CD14-positive monocyte (primary cell): Measurements from ENCODE around the gene AGPAT3. TPM values are rescaled to one million over a fixed set of nuclear protein-coding genes. Genes with fewer than 3 reads are reported as not detected.

Experiments
- DNase-seq, 3 donors: peaks; one replicate each; pipeline ENCODE4 v3.0.0-alpha.2; 2011 to 2022
- H2AFZ ChIP-seq: 2 replicates; pipeline ENCODE4 v1.6.0; 2012; ENCODE audit warnings: mild to moderate bottlenecking, low read depth, low read length, inconsistent platforms; ENCODE audit not compliant: insufficient read depth, poor library complexity, severe bottlenecking
- H3K27ac ChIP-seq, 2 donors: 1 replicate in 1 of 2; 2 replicates in 1 of 2; pipeline ENCODE4 v1.5.1; 2012 to 2013; ENCODE audit warnings: low read length in 2 of 2, control low read depth in 1 of 2, inconsistent platforms in 1 of 2, low read depth in 1 of 2, mild to moderate bottlenecking in 1 of 2
- H3K27me3 ChIP-seq, 2 donors: one replicate each; pipeline versions ENCODE4 v1.6.0 to v1.6.1; 2011 to 2013; ENCODE audit warnings: low read length in 2 of 2; ENCODE audit not compliant: control insufficient read depth in 2 of 2, insufficient read depth in 2 of 2
- H3K36me3 ChIP-seq, 2 donors: replicated peaks in 1 of 2; 1 replicate in 1 of 2; 2 replicates in 1 of 2; pipeline versions ENCODE4 v1.5.1 to v1.6.1; 2012 to 2013; ENCODE audit warnings: low read length in 2 of 2, control low read depth in 1 of 2, inconsistent platforms in 1 of 2, mild to moderate bottlenecking in 1 of 2; ENCODE audit not compliant: insufficient read depth in 2 of 2, control insufficient read depth in 1 of 2
- H3K4me1 ChIP-seq, 2 donors: 1 replicate in 1 of 2; 2 replicates in 1 of 2; pipeline versions ENCODE4 v1.5.1 to v1.6.1; 2012 to 2013; ENCODE audit warnings: low read length in 2 of 2, control low read depth in 1 of 2, inconsistent platforms in 1 of 2, mild to moderate bottlenecking in 1 of 2, moderate library complexity in 1 of 2; ENCODE audit not compliant: insufficient read depth in 2 of 2, control insufficient read depth in 1 of 2
- H3K4me2 ChIP-seq: replicated peaks from 2 replicates; pipeline ENCODE3; 2012; ENCODE audit warnings: low read length, moderate library complexity, mild to moderate bottlenecking; ENCODE audit not compliant: poor library complexity, severe bottlenecking; ENCODE audit errors: extremely low read depth
- H3K4me3 ChIP-seq, 3 experiments: fragments of 200-600 bp in 1 of 3; sonication (generic) in 1 of 3; replicated peaks in 1 of 3; 1 replicate in 2 of 3; 2 replicates in 1 of 3; pipeline ENCODE4 v1.5.1; 2011 to 2013; ENCODE audit warnings: low read length in 3 of 3, mild to moderate bottlenecking in 3 of 3, control low read depth in 2 of 3, low read depth in 2 of 3, inconsistent platforms in 1 of 3, moderate library complexity in 1 of 3
- H3K79me2 ChIP-seq: 2 replicates; pipeline ENCODE4 v1.6.0; 2012; ENCODE audit warnings: mild to moderate bottlenecking, control low read depth, inconsistent platforms, low read length, moderate library complexity; ENCODE audit not compliant: insufficient read depth
- H3K9ac ChIP-seq: 2 replicates; pipeline ENCODE4 v1.6.0; 2017; ENCODE audit warnings: low read length, mild to moderate bottlenecking; ENCODE audit not compliant: insufficient read depth, poor library complexity, severe bottlenecking
- H3K9me3 ChIP-seq, 2 donors: replicated peaks in 1 of 2; 1 replicate in 1 of 2; 2 replicates in 1 of 2; pipeline versions ENCODE4 v1.5.1 to v1.6.1; 2012 to 2013; ENCODE audit warnings: low read length in 2 of 2, control low read depth in 1 of 2; ENCODE audit not compliant: control insufficient read depth in 1 of 2, insufficient read depth in 1 of 2
- H4K20me1 ChIP-seq: 2 replicates; pipeline ENCODE4 v1.6.0; 2012; ENCODE audit warnings: mild to moderate bottlenecking, low read length, control low read depth, moderate library complexity; ENCODE audit not compliant: insufficient read depth
- H3K27ac Mint-ChIP-seq, 7 donors: one replicate each; pipeline ENCODE4 v1.8.0; 2020; ENCODE audit warnings: mild to moderate bottlenecking in 7 of 7, mixed read lengths in 7 of 7, moderate library complexity in 6 of 7, inconsistent platforms in 2 of 7
- H3K27me3 Mint-ChIP-seq, 3 donors: one replicate each; pipeline ENCODE4 v1.8.0; 2021 to 2022; ENCODE audit warnings: low read depth in 3 of 3, mild to moderate bottlenecking in 3 of 3, mixed read lengths in 3 of 3, moderate library complexity in 3 of 3, inconsistent platforms in 1 of 3
- H3K36me3 Mint-ChIP-seq, 2 donors: one replicate each; pipeline ENCODE4 v1.8.0; 2020; ENCODE audit warnings: mixed read lengths in 2 of 2, inconsistent platforms in 1 of 2, mild to moderate bottlenecking in 1 of 2
- H3K4me1 Mint-ChIP-seq: one replicate; pipeline ENCODE4 v1.8.0; 2020; ENCODE audit warnings: mild to moderate bottlenecking, mixed read lengths
- H3K4me3 Mint-ChIP-seq, 2 donors: one replicate each; pipeline ENCODE4 v1.8.0; 2020; ENCODE audit warnings: mild to moderate bottlenecking in 2 of 2, mixed read lengths in 2 of 2, moderate library complexity in 1 of 2
- H3K9me3 Mint-ChIP-seq, 7 donors: one replicate each; pipeline ENCODE4 v1.8.0; 2020 to 2022; ENCODE audit warnings: mixed read lengths in 7 of 7, mild to moderate bottlenecking in 6 of 7, moderate library complexity in 6 of 7, inconsistent platforms in 2 of 7
- WGBS: methylation state at CpG from one replicate; pipeline ENCODE4 v1.1.5; 2013; ENCODE audit warnings: missing lambda C conversion rate; ENCODE audit not compliant: insufficient coverage; 5-methylcytosine and 5-hydroxymethylcytosine counted together
- intact Hi-C, 2 donors: fragments of 100-400 bp; cut with micrococcal nuclease; formaldehyde crosslinking; loops; one replicate each; pipeline versions ENCODE4 v1.15.0 to v1.15.1; 2023
- polyA plus RNA-seq, 3 donors: library from polyadenylated mRNA; depleted of rRNA in 1 of 3; unstranded in 2 of 3; stranded (reverse) in 1 of 3; fragments of 300-500 nt in 2 of 3; fragments of >200 nt in 1 of 3; fragmentation: Illumina TruSeq in 2 of 3; gene quantifications; 1 replicate in 2 of 3; 2 replicates in 1 of 3; pipeline ENCODE4 v1.2.3, GENCODE V29; 2012 to 2021
- TF ChIP-seq, protein P1 (sequence below): fragments of 200-600 bp; IDR thresholded peaks from one replicate; pipeline ENCODE4 v1.8.0; 2022; ENCODE audit warnings: antibody characterized with exemption, mild to moderate bottlenecking

AGPAT3 gene
- polyA plus RNA-seq, 3 donors = 24.9 to 49.3 (median 26.2) TPM

DNA sequence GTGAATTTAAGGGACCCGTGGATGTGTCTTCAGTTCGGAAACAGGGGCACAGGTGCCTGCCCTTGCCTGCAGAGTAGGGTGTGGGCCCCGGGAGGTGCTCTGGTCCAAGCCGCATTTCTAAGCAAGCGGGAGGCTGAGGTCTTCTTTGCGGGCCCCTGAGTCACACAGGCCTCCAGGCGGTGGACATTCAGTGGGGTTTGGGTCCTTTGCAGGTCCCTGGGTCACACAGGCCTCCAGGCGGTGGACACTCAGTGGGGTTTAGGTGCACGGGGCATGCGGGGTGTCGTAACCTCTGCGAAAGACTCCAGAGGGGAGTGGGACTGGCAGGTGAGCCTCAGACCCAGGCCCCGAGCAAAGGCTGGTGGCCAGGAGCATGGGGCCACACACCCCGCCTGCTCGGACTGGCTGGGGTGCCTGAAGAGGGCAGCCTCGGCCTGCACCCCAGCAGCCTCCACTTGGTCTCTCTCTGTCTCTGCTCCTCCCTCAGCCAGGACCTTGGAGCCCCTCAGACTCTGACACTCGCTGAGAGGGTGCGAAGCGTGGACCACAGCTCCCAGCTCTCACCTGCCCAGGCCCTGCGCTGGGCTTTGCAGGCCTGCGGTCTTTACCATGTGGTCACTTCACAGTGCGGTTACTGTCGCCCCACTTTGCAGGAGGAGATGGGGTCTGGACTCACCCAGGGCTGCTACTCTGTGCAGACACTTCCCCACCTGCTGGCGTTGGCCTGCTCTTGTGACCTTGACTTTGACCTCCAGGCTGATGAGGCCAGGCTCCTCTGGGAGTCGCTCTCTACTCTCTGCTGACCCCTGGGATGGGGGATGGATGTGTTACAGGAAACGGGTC lies 6.0 kb upstream of the AGPAT3 start:
- Histone ChIP-seq H2AFZ (no peak overlapping the region), H3K36me3 (no peaks in the 10 kb centered on the region), H3K27ac (no peak overlapping the region), H3K79me2 (peaks cover under 1% of the 10 kb centered on the region), H3K4me1 (peaks cover 31 to 32% of the 10 kb centered on the region in 2 donors), H3K27me3 (no peaks in the 10 kb centered on the region), H3K4me3 (no peak overlapping the region), H3K9me3 (no peaks in the 10 kb centered on the region), H3K4me2 (no peak overlapping the region), H4K20me1 (no peaks in the 10 kb centered on the region), H3K9ac (no peak overlapping the region)
- intact Hi-C loops = no loop called here
- Mint-ChIP-seq H3K27me3 (peaks cover 5 to 19% (median 7%) of the 10 kb centered on the region in 3 donors), H3K9me3 (no peaks in the 10 kb centered on the region), H3K27ac (no peak overlapping the region), H3K36me3 (peaks cover 0 to 2% of the 10 kb centered on the region in 2 donors), H3K4me3 (no peak overlapping the region), H3K4me1 (peaks cover 36% of the 10 kb centered on the region)
- no peak for DNase-seq
- TF ChIP-seq, protein P1, sequence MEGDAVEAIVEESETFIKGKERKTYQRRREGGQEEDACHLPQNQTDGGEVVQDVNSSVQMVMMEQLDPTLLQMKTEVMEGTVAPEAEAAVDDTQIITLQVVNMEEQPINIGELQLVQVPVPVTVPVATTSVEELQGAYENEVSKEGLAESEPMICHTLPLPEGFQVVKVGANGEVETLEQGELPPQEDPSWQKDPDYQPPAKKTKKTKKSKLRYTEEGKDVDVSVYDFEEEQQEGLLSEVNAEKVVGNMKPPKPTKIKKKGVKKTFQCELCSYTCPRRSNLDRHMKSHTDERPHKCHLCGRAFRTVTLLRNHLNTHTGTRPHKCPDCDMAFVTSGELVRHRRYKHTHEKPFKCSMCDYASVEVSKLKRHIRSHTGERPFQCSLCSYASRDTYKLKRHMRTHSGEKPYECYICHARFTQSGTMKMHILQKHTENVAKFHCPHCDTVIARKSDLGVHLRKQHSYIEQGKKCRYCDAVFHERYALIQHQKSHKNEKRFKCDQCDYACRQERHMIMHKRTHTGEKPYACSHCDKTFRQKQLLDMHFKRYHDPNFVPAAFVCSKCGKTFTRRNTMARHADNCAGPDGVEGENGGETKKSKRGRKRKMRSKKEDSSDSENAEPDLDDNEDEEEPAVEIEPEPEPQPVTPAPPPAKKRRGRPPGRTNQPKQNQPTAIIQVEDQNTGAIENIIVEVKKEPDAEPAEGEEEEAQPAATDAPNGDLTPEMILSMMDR = no peak
- WGBS = 95% methylated on average over 25 of the region's 26 CpGs

- intact Hi-C loops = loop anchor here in 1 of 2 donors (5.0 kb wide), 1 partner anchor 47 kb away; no protein-coding TSS in a partner anchor
- DNase-seq = no peak
Observed at GRCh38 chr21:43859747-43860214, 5.2 kb upstream of the AGPAT3 start.

More at GRCh38 chr21:43859747-43860214, 5.2 kb upstream of the AGPAT3 start:
- peaks cover 28% of the 10 kb centered on the region for H3K4me1 Mint-ChIP-seq
- H3K4me3 Mint-ChIP-seq = no peak overlapping the region
- Histone ChIP-seq H3K4me2 (no peak overlapping the region), H3K4me1 (peaks cover 26 to 27% of the 10 kb centered on the region in 2 donors), H3K4me3 (no peak overlapping the region), H3K9ac (no peak overlapping the region), H3K36me3 (no peaks in the 10 kb centered on the region), H4K20me1 (no peaks in the 10 kb centered on the region), H3K27me3 (no peaks in the 10 kb centered on the region), H3K27ac (no peak overlapping the region), H3K79me2 (peaks cover 6% of the 10 kb centered on the region), H3K9me3 (no peaks in the 10 kb centered on the region), H2AFZ (no peak overlapping the region)
- H3K9me3 Mint-ChIP-seq = no peaks in the 10 kb centered on the region
- no peak overlapping the region for H3K27ac Mint-ChIP-seq
- H3K27me3 Mint-ChIP-seq = peaks cover 5 to 20% (median 7%) of the 10 kb centered on the region in 3 donors
- TF ChIP-seq, protein P1 = no peak
- H3K36me3 Mint-ChIP-seq = peaks cover 0 to 2% of the 10 kb centered on the region in 2 donors
- 93% methylated on average over 6 of the region's 8 CpGs for WGBS
